ENCODE data around the gene SGCD.

Gene SGCD

DNA sequence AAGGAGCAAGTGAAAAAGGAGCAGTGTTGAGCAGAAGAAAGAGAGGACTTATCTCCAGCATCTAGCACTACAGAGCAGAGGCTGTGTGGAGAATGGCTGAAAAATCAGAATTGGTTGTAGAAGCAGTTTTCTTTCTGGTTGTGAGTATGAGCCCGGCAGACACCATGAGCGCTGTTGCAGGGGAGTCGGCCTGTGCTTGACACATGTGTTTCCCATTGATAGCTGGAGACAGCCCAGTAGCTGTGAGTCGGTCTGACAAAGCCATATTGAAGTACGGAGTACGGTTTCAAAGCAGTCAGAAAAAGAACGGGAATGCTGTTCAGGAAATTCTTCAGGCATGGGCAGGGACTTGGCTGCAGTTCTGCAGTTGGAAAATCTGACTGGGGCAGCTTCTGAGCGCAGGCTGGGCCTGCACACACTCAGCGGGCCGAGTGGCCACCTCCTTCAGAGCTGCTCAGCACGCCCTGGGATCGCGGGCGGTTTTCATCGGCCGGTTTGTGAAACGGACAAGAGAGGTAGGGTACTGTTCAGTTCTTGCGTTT lies at the start of gene SGCD:
TSS of gene SGCD (plus strand) at position 447 of the 542 bp plus-strand sequence.
- no peak for DNase-seq

DNA sequence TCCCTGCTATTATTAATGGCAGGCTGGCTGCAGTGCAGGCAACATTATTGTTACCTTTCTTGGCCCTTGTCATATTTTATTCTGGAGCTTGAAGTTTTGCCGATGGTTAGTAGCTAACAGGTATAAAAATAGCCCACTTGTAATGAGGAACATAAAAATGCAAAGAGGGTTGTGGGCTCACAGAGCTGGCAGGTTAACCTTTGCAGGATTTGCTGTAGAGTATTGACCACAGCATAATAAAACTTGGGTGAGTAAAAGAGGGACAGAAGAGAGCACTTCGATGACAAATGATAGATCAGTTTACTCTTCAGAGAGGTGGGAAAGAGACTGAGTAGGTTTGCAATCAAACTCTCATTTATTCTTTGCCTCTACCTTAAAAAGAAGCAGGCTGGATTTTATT lies 49.7 kb upstream of the SGCD start:
- no peak for DNase-seq

DNA sequence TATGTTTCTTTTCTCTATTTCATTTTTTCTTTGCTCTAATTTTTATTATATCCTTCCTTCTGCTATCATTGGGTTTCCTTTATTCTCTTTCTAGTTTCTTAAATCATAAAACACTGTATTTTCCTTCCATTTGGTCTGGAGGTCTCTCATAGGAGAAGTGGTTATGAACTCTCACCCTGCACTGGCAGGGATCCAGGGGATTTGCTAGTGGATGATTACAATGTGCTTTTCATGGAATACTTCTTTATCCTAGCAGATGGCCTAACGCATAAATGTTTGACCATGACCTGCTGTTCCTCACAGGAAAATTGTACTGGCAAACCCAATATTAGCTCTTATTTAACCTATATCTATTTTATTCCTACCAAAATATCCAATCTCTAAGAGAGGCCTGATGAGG lies 31.5 kb upstream of the SGCD start:
- DNase-seq: no peak

DNA sequence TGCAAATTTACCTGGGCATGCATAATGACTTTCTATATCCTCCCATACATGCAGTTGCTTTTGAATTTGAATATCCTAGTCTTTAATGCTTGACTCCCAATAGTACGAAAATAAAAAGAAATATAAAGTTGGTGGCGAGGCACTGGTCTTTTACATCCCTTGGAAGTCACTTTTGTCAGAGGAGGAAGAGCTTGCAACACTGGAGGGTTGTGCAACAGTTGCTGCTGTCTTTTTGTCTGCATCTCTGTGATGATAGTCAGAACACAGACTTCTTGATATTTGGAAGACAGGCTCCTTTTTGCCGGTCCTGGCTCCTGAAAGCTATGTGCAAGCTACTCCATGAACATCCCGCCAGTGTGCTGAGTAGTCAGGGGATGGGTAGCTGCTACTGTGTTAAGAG lies 16.8 kb upstream of the SGCD start:
- DNase-seq: no peak

DNA sequence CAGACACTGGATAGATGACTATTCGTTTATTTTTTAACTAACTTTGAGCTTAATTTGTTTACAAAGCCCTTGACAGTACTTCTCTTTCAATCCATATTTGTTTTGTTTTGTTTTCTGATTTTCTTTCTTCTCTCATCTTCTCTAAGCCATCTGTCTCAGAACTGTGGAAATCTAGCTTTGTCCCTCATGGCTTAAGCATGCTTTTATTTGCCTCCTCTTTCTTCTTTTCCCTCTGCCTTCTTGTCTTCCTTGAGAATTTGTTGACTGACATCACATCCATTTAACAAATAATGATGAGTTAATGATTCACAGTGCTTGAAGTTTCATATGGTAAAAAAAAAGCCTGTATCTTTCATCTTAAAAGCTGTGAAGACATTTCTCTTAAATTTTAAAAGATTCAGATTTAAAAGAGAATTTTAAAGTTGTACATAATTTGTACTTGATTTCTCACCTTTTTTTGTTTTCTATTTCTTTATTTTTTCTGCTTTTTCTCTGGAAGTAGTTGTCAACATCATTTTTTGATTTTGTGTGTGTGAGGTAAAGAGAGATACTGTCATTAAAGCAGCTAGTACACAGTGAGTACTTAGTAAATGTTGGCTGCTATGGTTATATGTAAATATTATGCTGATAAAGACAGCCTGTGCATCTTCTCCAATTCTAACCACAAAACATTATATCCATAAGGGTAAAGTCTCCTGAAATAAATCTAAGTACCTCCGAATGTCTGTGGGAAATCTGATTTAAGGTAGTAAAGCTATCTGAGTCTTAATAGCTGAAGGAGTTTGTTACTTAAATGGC lies 13.9 kb upstream of the SGCD start:
- DNase-seq: no peak

DNA sequence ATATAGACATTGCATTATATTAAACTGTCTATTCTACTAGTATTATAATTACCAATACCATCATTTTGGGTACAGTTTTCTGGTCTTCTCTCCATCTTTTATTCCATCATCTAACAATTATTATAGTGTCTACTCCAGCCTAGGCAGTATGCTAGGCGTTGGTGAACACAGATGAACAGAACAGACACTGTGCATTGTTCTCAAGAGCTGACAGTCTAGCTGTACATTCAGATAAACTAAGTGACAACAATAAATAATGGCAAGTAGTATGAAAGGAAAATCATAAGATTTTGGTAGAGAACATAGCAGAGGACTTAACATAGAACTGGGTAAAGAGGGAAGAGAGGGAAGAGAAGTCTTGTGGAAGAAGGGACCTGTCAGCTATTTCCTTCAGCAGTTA lies 12.5 kb upstream of the SGCD start:
- no peak for DNase-seq

DNA sequence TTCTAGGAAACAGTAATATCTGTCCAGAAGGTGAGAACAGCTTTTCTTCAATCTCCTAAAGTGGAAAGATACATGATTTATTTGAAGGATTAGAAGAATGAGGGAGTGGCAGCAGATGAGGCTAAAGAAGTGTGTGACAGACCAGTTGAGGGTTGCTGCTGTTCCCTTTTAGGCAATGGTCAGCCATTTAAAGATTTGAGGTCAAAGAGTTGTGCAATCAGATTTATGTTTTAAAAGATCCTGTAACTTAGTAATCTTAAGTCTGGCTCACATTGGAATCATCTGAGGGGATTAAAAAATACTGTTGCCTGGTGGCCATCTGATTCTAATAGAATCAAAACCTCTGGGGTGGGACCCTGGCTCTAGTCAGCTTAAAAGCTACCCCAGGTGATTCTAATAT lies 4.3 kb upstream of the SGCD start:
- DNase-seq: no peak

DNA sequence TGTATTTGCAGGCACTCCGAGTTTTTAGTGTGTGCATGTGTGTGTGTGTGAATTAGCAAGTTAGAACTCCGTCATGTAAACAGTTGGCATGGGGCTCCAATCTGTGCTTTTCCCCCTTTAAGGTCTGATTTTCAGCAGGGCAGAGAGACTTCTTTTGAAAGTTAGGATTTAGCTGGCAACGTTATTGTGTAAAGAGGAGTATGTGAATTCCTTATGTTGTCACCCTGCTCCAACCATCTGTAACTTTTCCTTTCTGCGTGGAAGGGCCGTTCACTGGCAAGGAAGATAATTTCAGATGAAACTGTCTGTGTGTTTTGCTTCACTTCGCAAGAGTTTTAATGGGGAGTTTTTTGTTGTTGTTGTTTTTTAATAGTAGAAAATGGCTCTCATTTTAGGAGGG lies 332 bp downstream of the SGCD start:
- DNase-seq: no peak

DNA sequence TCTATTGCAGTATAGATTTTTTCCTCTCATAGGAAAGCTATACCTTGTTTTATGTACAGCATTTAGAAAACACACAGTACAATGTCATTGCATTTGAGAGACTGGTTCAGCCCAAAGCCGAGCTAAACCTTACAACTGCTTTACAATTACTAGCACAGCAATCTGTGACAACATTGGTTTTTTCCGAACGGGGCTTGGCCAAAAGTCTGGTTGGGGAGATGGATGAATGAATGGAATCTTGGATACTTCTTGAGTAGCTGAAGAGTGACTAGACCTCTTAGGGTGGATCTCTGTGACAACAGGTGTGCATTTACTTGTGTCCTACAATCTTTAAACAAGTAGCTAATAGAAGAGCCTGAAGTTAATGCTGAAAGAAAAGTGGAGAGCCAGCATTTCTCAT lies 1.2 kb downstream of the SGCD start:
- DNase-seq: no peak

DNA sequence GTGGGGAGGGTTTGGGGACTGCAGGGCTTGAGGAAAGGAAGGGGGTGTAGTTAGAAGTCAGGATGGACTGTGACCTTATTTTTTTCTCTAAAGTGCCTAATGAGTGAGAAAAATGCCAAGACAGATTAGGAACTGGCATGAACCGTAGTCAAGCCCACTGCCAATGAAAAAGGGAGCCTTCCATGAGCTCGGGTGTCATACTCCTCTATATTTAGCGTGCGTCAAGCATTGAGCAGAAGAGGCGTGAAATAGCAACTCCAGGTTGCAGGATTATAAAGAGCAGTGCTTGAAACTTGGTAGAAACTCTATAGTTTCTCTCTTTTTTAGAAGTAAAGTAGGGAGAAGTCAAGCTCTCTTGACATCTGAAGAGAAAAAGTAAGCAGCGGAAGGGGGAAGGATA lies 1.8 kb downstream of the SGCD start:
- DNase-seq: no peak

DNA sequence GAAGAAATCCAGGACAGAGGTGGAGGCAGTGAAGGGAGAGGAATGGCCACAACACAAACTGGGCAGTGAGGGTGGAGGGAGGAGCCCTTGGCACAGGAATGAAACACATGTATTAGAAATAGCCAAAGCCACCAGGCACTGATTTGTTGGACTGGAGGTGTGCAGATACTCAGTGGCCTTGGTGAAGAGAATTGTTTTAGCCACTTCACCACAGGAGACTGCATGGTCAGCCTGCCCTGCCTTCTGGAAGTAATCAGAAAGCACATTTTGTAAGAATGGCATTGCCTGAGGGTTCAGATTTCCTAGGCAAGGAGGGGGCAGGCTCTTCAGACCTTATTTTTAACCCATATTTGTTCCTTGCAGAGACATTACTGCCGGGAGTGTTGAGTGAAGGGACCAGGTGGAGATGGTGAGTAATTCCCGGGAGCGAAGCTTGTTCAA lies 2.2 kb downstream of the SGCD start:
- no peak for DNase-seq

DNA sequence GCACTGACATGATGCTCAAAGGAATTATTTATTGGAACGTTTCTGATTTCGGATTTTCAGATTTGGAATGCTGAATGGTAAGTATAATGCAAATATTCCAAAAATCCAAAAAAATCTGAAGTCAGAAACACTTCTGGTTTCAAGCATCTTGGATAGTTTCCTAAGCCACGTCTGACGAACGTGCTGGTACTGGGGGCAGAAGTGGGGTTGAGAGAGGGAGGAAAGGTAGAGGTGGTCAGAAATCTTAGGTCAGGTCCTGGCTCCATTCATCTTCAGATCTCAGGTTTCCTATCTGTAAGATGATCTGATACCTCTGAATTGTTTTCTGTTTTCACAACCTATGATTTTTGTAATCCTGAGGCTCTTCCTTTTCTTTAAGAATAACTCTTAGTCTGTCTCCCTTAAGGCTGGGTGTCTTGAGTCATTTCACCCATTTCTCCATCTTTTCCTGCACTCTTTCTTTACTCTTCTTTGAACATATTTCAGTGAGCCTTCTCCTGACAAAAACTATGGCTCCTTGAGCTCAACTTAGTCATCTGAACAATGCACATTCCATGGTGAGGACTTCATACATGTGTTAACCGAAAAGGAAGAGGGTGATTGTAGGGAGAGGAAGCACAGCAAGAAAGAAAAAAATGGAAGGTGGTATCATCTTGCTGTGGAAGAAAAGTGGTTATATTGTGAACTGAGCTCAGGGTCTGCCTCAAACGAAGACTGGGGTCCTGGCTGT lies 3.3 kb downstream of the SGCD start:
- no peak for DNase-seq

DNA sequence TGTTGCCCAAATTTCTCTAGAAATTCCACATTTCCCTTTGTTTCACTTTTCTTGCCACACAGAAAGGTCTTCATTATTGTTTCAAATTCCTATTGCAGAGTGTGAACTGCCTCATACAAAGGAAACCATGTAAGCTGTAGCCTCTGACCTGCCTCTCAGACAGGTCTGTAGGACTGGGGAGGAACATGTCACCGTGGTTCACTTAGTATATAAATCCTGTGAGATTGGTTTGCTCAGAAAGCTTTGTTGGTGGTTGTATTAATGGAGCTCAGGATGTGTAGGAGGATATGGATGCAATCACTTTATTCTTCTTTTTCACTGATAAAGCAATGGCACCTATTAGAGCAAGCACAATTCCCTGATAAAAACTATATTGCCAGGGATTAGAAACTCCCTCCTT lies 4.2 kb downstream of the SGCD start:
- DNase-seq: no peak

DNA sequence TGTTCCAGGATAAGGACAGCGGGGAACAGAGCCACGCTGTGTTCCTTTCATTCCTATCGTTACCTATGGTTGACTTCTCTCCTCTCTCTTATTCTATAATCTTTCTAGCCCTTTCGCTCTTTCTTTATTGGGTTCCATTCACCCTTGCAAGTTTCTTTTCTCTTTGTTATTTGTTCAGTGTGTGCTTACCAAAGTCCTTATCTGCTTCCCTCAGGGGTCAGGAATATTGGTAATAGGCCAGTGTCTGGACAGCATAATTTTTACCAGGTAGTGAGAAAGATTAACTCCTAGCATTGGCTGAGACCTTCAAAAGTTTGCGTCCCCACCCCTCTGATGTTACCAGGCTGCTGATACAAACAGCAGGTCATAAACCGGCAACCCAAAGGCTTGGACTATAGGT lies 4.9 kb downstream of the SGCD start:
- DNase-seq: no peak

DNA sequence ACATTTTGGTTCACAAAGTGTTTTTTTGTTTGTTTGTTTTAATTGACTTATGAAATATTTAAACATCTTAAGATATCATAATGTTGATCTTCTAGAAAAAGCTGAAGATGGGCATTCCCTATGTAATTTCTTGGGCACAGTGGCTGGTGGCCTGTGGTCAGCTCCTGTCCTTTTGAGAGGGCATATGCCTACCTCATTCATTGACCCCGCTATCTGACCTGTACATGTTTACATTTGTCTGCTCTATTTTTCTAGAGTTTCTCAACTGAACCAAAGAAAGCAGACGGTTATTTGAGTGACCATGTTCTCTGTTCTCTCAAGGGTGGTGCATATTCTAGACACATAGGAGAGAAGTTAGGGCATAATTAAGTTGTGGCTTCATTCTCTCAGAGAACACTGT lies 5.3 kb downstream of the SGCD start:
- DNase-seq: no peak

DNA sequence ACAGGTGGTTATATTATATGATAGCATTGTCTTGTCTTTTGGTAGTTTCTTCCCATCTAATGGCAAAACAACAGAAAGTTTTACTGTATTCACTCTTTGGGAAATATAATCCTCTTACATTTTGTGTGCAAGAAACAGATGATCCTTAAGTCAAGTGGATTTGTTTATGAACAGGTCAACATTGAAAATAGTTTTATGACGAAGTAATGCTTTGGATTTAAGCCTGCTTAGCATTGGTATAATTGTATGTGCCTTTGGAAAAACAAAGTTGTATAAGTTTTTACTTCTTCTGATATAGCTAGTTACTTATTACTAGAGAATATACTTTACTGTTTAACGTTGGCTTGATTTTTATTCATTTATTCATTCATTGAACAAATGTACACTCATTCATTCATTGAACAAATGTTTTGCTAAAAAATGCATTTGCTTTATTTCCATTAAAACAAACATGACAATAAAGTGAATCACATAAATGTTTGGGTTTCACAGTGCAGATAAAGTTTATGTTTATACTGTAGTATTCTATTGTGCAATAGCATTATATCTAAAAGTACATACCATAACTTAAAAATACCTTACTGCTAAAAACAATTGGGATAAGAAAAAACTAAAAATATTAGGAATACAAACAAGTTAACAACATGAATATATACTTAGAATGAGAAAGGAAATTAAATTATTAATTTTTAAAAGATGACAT lies 12.3 kb downstream of the SGCD start:
- no peak for DNase-seq

DNA sequence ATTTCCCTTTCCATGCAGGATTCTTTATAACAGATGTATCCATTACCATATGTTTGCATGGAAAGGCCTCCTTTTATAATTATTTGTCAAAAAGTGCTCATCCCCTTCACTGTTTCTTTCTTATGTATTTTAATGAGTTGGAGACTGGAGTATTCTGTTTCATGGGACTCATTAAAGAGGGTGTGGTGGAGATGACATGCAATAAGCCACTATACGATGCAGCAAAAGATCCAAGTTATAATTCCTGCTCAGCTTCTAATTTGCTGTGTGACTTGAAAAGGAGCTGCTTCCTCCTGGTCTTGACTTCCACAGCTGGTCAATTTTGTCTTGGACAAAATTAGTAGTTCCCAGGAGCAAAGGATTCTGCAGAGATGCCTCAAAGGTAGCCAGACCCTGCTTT lies 13.9 kb downstream of the SGCD start:
- no peak for DNase-seq

DNA sequence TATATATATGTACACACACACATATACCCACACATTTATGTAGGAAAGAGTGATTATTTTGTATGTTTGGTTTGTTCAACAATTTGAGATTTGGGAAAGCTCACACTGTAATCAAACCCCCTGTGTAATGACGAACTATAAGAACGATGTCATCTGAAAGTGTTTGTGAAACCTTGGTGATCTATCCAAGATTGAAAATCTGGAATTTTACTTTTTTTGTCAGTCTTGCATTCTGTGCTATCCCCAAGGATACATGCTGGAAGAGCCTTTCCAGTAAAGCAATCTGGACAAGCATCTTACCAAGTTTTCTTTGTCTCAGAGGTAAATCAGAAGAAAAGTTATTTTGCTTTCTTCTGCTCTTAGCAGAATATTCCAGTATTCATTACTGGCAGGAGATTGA lies 23.3 kb downstream of the SGCD start:
- DNase-seq: no peak

DNA sequence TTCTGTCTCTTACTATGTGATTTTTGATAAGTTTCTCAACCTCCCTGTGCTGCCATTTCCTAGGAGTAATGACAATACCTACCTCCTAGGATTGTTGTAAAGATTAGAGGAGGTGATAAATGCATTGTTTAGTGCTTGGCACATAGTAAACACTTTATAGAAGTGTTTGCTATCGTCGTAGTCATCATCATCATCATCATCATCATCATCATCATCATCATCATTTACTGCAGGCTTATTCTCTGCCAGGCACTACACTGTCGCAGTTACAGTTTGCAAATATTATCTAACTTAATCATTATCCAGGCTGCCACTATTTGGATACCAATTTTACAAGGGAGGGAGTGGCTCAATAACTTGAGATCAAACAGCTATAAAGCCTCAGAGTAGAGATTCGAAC lies 24.5 kb downstream of the SGCD start:
- DNase-seq: no peak

DNA sequence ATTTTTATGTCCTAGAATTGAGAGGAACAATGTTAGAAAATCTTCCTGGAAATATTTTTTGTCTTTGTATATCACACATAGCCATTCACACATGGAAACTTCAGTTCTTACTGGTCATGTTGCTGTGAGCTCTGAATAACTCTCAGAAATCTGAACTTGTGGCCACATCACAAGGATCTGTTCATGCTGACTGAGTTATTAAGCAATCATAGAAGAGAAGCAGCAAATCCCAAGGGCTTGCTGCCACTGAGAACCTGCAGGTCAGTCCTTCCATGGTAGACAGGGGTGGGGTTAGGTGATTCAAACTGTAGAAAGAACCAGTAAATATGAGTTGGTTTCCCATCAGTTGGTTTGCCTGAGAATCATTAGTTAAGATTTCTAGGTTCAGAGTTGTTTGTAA lies 27.6 kb downstream of the SGCD start:
- DNase-seq: no peak

DNA sequence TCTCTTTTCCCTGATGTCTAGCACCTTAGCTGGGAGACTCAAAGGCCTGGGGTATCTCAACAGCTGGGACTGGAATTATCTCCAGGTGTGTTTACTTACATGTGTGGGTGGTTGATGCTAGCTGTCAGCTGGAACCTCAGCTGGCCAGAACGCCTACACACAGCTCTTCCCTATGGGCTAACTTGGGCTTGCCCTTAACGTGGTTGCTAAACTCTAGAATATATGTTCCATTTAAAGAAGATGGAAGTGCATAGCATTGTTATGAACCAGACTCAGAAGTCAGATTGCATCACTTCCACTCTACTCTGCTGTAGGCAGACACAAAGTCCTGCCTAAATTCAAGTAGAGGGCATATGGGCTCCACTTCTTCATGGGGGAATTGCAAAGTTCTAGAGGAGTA lies 29.3 kb downstream of the SGCD start:
- no peak for DNase-seq

DNA sequence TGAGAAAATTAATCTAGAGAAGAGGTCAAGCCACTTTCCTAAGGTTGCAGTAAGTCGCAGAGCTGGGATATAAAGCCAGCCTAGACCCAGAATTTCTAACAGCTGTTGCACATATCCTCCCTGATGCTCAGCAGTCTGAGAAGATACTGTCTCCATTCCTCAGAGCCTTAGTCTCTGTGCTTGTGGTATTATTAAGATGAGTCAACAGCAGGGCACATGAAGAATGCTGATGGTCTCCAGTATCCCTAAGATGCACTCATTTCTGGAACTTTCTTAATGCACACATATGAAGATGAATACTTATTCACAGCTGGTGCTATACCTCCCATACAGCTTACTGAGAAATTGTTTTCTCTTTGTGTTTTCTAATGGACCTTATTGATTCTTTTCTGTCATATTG lies 32.5 kb downstream of the SGCD start:
- DNase-seq: no peak

DNA sequence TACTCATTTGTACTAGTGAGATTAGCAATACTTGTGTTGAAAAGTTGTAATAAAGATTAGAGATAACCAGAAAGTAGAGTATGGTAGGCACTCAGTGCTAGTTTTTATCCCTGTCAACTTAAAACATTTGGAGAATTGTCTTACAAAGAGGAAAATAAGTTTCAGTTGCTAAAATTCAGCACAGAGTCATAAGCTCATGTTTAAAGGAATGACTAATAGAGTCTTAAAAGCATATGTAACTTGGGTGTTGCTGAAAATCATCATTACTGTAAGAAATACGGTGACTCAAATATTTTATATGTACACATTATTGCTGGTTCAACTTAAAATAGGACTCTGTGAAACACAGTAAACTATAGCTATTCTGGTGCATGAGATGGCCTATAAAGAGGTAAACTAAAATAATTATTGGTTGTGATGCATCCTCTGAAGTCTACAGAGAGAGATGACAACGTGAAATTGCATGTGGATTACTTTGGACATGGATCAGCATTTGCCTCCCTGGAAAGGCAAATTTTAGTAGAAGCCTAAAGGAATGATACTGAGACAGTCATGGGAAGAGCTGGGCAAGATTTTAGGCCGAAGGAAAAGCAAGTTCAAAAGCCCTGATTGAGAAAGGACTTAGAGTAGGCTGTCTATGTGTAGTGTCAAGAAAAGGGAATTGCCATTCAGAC lies 34.6 kb downstream of the SGCD start:
- no peak for DNase-seq

Data from activated CD8-positive, alpha-beta memory T cell treated with anti-CD3 and anti-CD28 coated beads, Interleukin-2, amount 50 U/mL, for 4 hours (primary cell).